Keratinocyte (primary cell): Measurements from ENCODE around the gene TRIM51. TPM values are rescaled to one million over a fixed set of nuclear protein-coding genes. Genes with fewer than 3 reads are reported as not detected.

ENCODE experiments used
- DNase-seq: peaks from one replicate; pipeline ENCODE4 v3.0.0-alpha.2; 2011; ENCODE audit warnings: low read depth, missing footprints, low spot score
- FAIRE-seq: peaks from 2 replicates; lab custom pipeline; 2011; peaks lifted over from hg19 to GRCh38; lab: Jason Lieb, UNC
- H2AFZ ChIP-seq: 2 replicates; pipeline ENCODE4 v1.6.0; 2012; ENCODE audit warnings: low read length, control low read depth, inconsistent platforms; ENCODE audit not compliant: control insufficient read depth
- H3K27ac ChIP-seq: 2 replicates; pipeline ENCODE4 v1.5.1; 2011; ENCODE audit warnings: low read length; ENCODE audit not compliant: control insufficient read depth, insufficient read depth
- H3K27me3 ChIP-seq: 3 replicates; pipeline ENCODE4 v1.6.0; 2011; ENCODE audit warnings: low read length; ENCODE audit not compliant: control insufficient read depth, insufficient read depth; ENCODE audit errors: extremely low read depth
- H3K36me3 ChIP-seq, 2 experiments: 2 replicates in 1 of 2; 3 replicates in 1 of 2; pipeline ENCODE4 v1.5.1; 2011; ENCODE audit warnings: low read length in 2 of 2, mild to moderate bottlenecking in 1 of 2; ENCODE audit not compliant: control insufficient read depth in 2 of 2, insufficient read depth in 2 of 2; ENCODE audit errors: extremely low read depth in 1 of 2
- H3K4me1 ChIP-seq: 3 replicates; pipeline ENCODE4 v1.5.1; 2011; ENCODE audit warnings: low read length; ENCODE audit not compliant: control insufficient read depth, insufficient read depth; ENCODE audit errors: extremely low read depth
- H3K4me2 ChIP-seq: 3 replicates; pipeline ENCODE4 v1.6.0; 2011; ENCODE audit warnings: low read depth, low read length; ENCODE audit not compliant: control insufficient read depth, insufficient read depth; ENCODE audit errors: extremely low read depth
- H3K4me3 ChIP-seq, 3 experiments: fragments of 200-600 bp in 1 of 3; sonication (generic) in 1 of 3; 2 replicates in 2 of 3; 3 replicates in 1 of 3; pipeline ENCODE4 v1.5.1; 2011 to 2016; ENCODE audit warnings: low read length in 3 of 3, mild to moderate bottlenecking in 3 of 3, control low read depth in 2 of 3, inconsistent platforms in 1 of 3, low read depth in 1 of 3, mixed read lengths in 1 of 3, mixed run types in 1 of 3, moderate library complexity in 1 of 3; ENCODE audit not compliant: control insufficient read depth in 2 of 3, insufficient read depth in 2 of 3; ENCODE audit errors: extremely low read depth in 1 of 3
- H3K79me2 ChIP-seq: 2 replicates; pipeline ENCODE4 v1.6.0; 2012; ENCODE audit warnings: low read length; ENCODE audit not compliant: control insufficient read depth, insufficient read depth
- H3K9ac ChIP-seq: 3 replicates; pipeline ENCODE4 v1.6.0; 2011; ENCODE audit warnings: low read length; ENCODE audit not compliant: control insufficient read depth, insufficient read depth; ENCODE audit errors: extremely low read depth
- H3K9me1 ChIP-seq: 3 replicates; pipeline ENCODE4 v1.6.0; 2011; ENCODE audit warnings: low read length; ENCODE audit not compliant: control insufficient read depth, insufficient read depth; ENCODE audit errors: extremely low read depth
- H3K9me3 ChIP-seq: 2 replicates; pipeline ENCODE4 v1.5.1; 2012; ENCODE audit warnings: low read depth, low read length; ENCODE audit not compliant: control insufficient read depth
- H4K20me1 ChIP-seq: 3 replicates; pipeline ENCODE4 v1.6.0; 2011; ENCODE audit warnings: low read length; ENCODE audit not compliant: control insufficient read depth, insufficient read depth; ENCODE audit errors: extremely low read depth
- EZH2 ChIP-seq: IDR thresholded peaks from one replicate; pipeline ENCODE4 v1.6.1; 2012; ENCODE audit warnings: inconsistent platforms, mild to moderate bottlenecking, low read length, moderate library complexity
- dilution Hi-C: fragments of 300-500 bp; cut with MboI; formaldehyde crosslinking; loops from one replicate; pipeline ENCODE4 v1.7.0; 2020; ENCODE audit warnings: low sequenced_read_pairs; ENCODE audit not compliant: extremely low pct_ligation_motif_present
- polyA plus RNA-seq, 5 experiments: library from polyadenylated mRNA; depleted of rRNA in 3 of 5; stranded (reverse) in 3 of 5; stranded (forward) in 1 of 5; unstranded in 1 of 5; fragments of >200 nt; gene quantifications; 1 replicate in 1 of 5; 2 replicates in 3 of 5; 3 replicates in 1 of 5; pipeline versions ENCODE4 v1.2.1 to v1.2.3, GENCODE V29; 2011 to 2012; ENCODE audit warnings: missing spikeins in 2 of 5, low read depth in 1 of 5, low replicate concordance in 1 of 5
- TF ChIP-seq, protein P1 (sequence below), 3 experiments: IDR thresholded peaks in 1 of 3; conservative IDR thresholded peaks in 1 of 3; optimal IDR thresholded peaks in 1 of 3; 2 replicates in 2 of 3; 3 replicates in 1 of 3; pipeline versions ENCODE3 to v1.5.1; 2011; ENCODE audit warnings: low read length in 3 of 3, mild to moderate bottlenecking in 3 of 3, moderate library complexity in 2 of 3, control low read depth in 1 of 3, inconsistent platforms in 1 of 3; ENCODE audit not compliant: insufficient read depth in 2 of 3; ENCODE audit errors: extremely low read depth in 1 of 3

The TRIM51 gene
- polyA plus RNA-seq, 1 donor (not counting 4 experiments of a cell fraction or from before 2014, with no cell fraction given) = not detected

DNA sequence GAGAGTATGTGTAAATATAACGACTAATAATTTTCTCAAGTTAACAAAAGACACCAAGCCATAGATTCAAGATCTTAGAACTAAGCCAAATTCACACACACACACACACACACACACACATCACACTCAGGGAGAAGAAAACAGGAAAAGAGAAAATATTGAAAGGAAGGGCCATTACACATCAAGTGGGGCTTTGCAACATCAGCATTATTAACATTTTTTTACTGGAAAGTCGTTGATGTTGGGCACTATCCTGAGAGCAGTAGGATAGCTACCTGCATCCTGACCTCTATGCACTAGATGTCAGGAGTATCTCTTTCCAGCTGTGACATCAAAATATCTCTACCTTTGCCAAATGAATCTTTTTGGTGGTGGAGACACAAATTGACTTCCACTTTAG, 35.6 kb upstream of the TRIM51 start:
- no peaks in the 10 kb centered on the region for H3K27me3 ChIP-seq
- H3K9me3 ChIP-seq = no peaks in the 10 kb centered on the region
- H3K4me3 ChIP-seq = no peak overlapping the region
- H3K9me1 ChIP-seq = no peaks in the 10 kb centered on the region
- no peak for DNase-seq
- H3K27ac ChIP-seq = no peak overlapping the region
- H3K9ac ChIP-seq = no peak overlapping the region
- no peak overlapping the region for H2AFZ ChIP-seq
- no peaks in the 10 kb centered on the region for H3K4me1 ChIP-seq
- TF ChIP-seq, protein P1, sequence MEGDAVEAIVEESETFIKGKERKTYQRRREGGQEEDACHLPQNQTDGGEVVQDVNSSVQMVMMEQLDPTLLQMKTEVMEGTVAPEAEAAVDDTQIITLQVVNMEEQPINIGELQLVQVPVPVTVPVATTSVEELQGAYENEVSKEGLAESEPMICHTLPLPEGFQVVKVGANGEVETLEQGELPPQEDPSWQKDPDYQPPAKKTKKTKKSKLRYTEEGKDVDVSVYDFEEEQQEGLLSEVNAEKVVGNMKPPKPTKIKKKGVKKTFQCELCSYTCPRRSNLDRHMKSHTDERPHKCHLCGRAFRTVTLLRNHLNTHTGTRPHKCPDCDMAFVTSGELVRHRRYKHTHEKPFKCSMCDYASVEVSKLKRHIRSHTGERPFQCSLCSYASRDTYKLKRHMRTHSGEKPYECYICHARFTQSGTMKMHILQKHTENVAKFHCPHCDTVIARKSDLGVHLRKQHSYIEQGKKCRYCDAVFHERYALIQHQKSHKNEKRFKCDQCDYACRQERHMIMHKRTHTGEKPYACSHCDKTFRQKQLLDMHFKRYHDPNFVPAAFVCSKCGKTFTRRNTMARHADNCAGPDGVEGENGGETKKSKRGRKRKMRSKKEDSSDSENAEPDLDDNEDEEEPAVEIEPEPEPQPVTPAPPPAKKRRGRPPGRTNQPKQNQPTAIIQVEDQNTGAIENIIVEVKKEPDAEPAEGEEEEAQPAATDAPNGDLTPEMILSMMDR (optimal IDR thresholded peaks at IDR 0.05 in 1 of 3, IDR thresholded peaks at IDR 0.05 in 1 of 3, conservative IDR thresholded peaks at IDR 0.05 in 1 of 3; ENCODE audit: extremely low read depth in 1 of 3, insufficient read depth in 2 of 3, low read length in 3 of 3) = no peak
- no peak for TF ChIP-seq EZH2
- H3K4me2 ChIP-seq = no peak overlapping the region
- dilution Hi-C loops = no loop called here
- FAIRE-seq = no peak
- no peaks in the 10 kb centered on the region for H3K36me3 ChIP-seq
- no peaks in the 10 kb centered on the region for H4K20me1 ChIP-seq
- no peaks in the 10 kb centered on the region for H3K79me2 ChIP-seq

DNA sequence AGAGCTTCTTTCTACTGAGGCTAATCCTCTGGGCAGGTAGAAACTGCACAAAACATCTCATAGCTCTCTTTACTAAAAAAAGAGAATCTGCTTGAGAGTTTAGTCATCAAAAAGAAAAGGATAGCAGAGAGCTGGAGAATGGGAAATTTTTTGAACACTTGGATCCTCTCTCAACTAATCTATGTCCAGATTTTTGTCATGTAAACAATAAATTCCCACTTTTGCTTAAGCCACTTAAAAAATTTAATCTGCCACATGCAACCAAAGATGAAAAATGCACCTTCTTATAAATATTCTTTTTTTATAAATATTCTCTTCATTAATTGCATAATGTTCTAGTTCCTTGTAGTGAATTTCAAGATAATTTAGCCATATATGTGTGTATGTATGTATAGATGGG, 34.1 kb upstream of the TRIM51 start:
- Histone ChIP-seq H3K36me3 (no peaks in the 10 kb centered on the region), H3K4me1 (no peaks in the 10 kb centered on the region), H4K20me1 (no peaks in the 10 kb centered on the region), H3K79me2 (no peaks in the 10 kb centered on the region), H3K4me3 (no peak overlapping the region), H2AFZ (no peak overlapping the region), H3K27ac (no peak overlapping the region), H3K4me2 (no peak overlapping the region), H3K9ac (no peak overlapping the region), H3K9me1 (no peaks in the 10 kb centered on the region), H3K27me3 (no peaks in the 10 kb centered on the region), H3K9me3 (no peaks in the 10 kb centered on the region)
- TF ChIP-seq EZH2 = no peak
- TF ChIP-seq, protein P1 (optimal IDR thresholded peaks at IDR 0.05 in 1 of 3, IDR thresholded peaks at IDR 0.05 in 1 of 3, conservative IDR thresholded peaks at IDR 0.05 in 1 of 3; ENCODE audit: extremely low read depth in 1 of 3, insufficient read depth in 2 of 3, low read length in 3 of 3) = no peak
- no peak for DNase-seq
- no peak for FAIRE-seq
- dilution Hi-C loops = no loop called here
